Liver (tissue), 9 donors: Measurements from ENCODE around the gene DRAM2. TPM values are rescaled to one million over a fixed set of nuclear protein-coding genes. Genes with fewer than 3 reads are reported as not detected.

Experiments used
- DNase-seq: peaks from one replicate; pipeline ENCODE4 v3.0.0-alpha.2; 2017; ENCODE audit warnings: low spot score
- H3K27ac ChIP-seq, 2 donors: one replicate each; pipeline ENCODE4 v1.7.0; 2013; ENCODE audit warnings: inconsistent platforms in 2 of 2, low read length in 2 of 2, control low read depth in 1 of 2, low read depth in 1 of 2, mild to moderate bottlenecking in 1 of 2
- H3K27me3 ChIP-seq, 4 donors: one replicate each; pipeline versions ENCODE4 v1.6.1 to v1.7.0; 2013; ENCODE audit warnings: low read length in 3 of 4, inconsistent platforms in 1 of 4, mild to moderate bottlenecking in 1 of 4, moderate library complexity in 1 of 4; ENCODE audit not compliant: control insufficient read depth in 4 of 4, insufficient read depth in 4 of 4
- H3K36me3 ChIP-seq, 4 donors: one replicate each; pipeline versions ENCODE4 v1.6.1 to v1.7.0; 2013; ENCODE audit warnings: low read length in 3 of 4, mild to moderate bottlenecking in 3 of 4, low read depth in 1 of 4, moderate library complexity in 1 of 4; ENCODE audit not compliant: control insufficient read depth in 4 of 4, insufficient read depth in 3 of 4
- H3K4me1 ChIP-seq, 4 donors: one replicate each; pipeline versions ENCODE4 v1.6.1 to v1.7.0; 2013; ENCODE audit warnings: low read length in 3 of 4, mild to moderate bottlenecking in 3 of 4, moderate library complexity in 1 of 4; ENCODE audit not compliant: control insufficient read depth in 4 of 4, insufficient read depth in 4 of 4
- H3K4me3 ChIP-seq, 3 donors: one replicate each; pipeline versions ENCODE4 v1.6.1 to v1.7.0; 2013; ENCODE audit warnings: low read length in 3 of 3, control low read depth in 1 of 3, low read depth in 1 of 3, mild to moderate bottlenecking in 1 of 3
- H3K9ac ChIP-seq, 2 donors: one replicate each; pipeline ENCODE4 v1.7.0; 2013; ENCODE audit warnings: low read length in 2 of 2, mild to moderate bottlenecking in 2 of 2, moderate library complexity in 2 of 2, control low read depth in 1 of 2, low read depth in 1 of 2
- H3K9me3 ChIP-seq, 4 donors: one replicate each; pipeline versions ENCODE4 v1.6.1 to v1.7.0; 2013; ENCODE audit warnings: low read length in 3 of 4; ENCODE audit not compliant: control insufficient read depth in 4 of 4
- ATF3 ChIP-seq: IDR thresholded peaks from 2 replicates; pipeline ENCODE4 v1.6.1; 2016; ENCODE audit warnings: antibody characterized with exemption
- CTCF ChIP-seq: fragments of 150-350 bp; IDR thresholded peaks from 2 replicates; pipeline ENCODE4 v1.5.1; 2017; ENCODE audit warnings: improper control_type of control experiment, low read depth, low read length; ENCODE audit not compliant: missing input control
- EGR1 ChIP-seq, 2 donors: IDR thresholded peaks; 2 replicates each; pipeline ENCODE4 v1.6.1; 2016 to 2018; ENCODE audit warnings: antibody characterized with exemption in 2 of 2, low read depth in 2 of 2
- FOXA2 ChIP-seq: IDR thresholded peaks from 2 replicates; pipeline ENCODE4 v1.6.1; 2016; ENCODE audit warnings: antibody characterized with exemption
- GABPA ChIP-seq, 2 donors: IDR thresholded peaks in 1 of 2; conservative IDR thresholded peaks in 1 of 2; 2 replicates each; pipeline ENCODE4 v1.6.1; 2016; ENCODE audit warnings: antibody characterized with exemption in 2 of 2, mild to moderate bottlenecking in 1 of 2, moderate library complexity in 1 of 2
- HNF4A ChIP-seq, 2 donors: conservative IDR thresholded peaks; 2 replicates each; pipeline ENCODE4 v1.6.1; 2016; ENCODE audit warnings: antibody characterized with exemption in 2 of 2, mild to moderate bottlenecking in 2 of 2
- HNF4G ChIP-seq: IDR thresholded peaks from 2 replicates; pipeline ENCODE4 v1.6.1; 2016; ENCODE audit warnings: antibody characterized with exemption
- JUND ChIP-seq, 2 donors: IDR thresholded peaks; 2 replicates each; pipeline ENCODE4 v1.6.1; 2016; ENCODE audit warnings: antibody characterized with exemption in 2 of 2
- MAX ChIP-seq: IDR thresholded peaks from 2 replicates; pipeline ENCODE4 v1.6.1; 2016; ENCODE audit warnings: antibody characterized with exemption
- NR2F2 ChIP-seq: IDR thresholded peaks from 2 replicates; pipeline ENCODE4 v1.6.1; 2016; ENCODE audit warnings: antibody characterized with exemption
- RAD21 ChIP-seq, 2 donors: IDR thresholded peaks; 2 replicates each; pipeline ENCODE4 v1.6.1; 2016; ENCODE audit warnings: antibody characterized with exemption in 2 of 2, mild to moderate bottlenecking in 2 of 2
- REST ChIP-seq: IDR thresholded peaks from 2 replicates; pipeline ENCODE4 v1.6.1; 2016; ENCODE audit warnings: antibody characterized with exemption, mild to moderate bottlenecking
- RXRA ChIP-seq, 2 donors: IDR thresholded peaks; 2 replicates each; pipeline ENCODE4 v1.6.1; 2017 to 2018; ENCODE audit warnings: antibody characterized with exemption in 2 of 2, mild to moderate bottlenecking in 1 of 2
- SP1 ChIP-seq: IDR thresholded peaks from 2 replicates; pipeline ENCODE4 v1.6.1; 2018; ENCODE audit warnings: antibody characterized with exemption, mild to moderate bottlenecking
- YY1 ChIP-seq: IDR thresholded peaks from 2 replicates; pipeline ENCODE4 v1.6.1; 2016; ENCODE audit warnings: antibody characterized with exemption, mild to moderate bottlenecking
- ZBTB33 ChIP-seq: IDR thresholded peaks from 2 replicates; pipeline ENCODE4 v1.6.1; 2016; ENCODE audit warnings: antibody characterized with exemption
- WGBS: extraction: QIAGEN DNeasy Blood & Tissue Kit; methylation state at CpG from one replicate; pipeline ENCODE4 v1.1.7; 2013; 5-methylcytosine and 5-hydroxymethylcytosine counted together
- polyA plus RNA-seq, 2 donors: library from polyadenylated mRNA; stranded (reverse) in 1 of 2; unstranded in 1 of 2; fragments of 200-250 nt in 1 of 2; fragments of >200 nt in 1 of 2; fragmentation: Nextera tagmentation in 1 of 2; extraction: Ambion mirVana in 1 of 2; gene quantifications; one replicate each; pipeline versions ENCODE4 v1.2.1 to v1.2.3, GENCODE V29; 2013 to 2015
- total RNA-seq, 2 donors: library from RNA; depleted of rRNA; stranded (reverse); fragments of >200 nt; gene quantifications; one replicate each; pipeline ENCODE4 v1.2.3, GENCODE V29; 2014
- donor health status: healthy.
- donor health status: healthy.
- donor health status: healthy.
- donor health status: healthy.
- donor health status: healthy.

The DRAM2 gene
- total and polyA plus RNA-seq, 4 donors = 15.7 to 33.9 (median 19.8) TPM

- no peaks in the 10 kb centered on the region for H3K27me3 ChIP-seq
- H3K9me3 ChIP-seq = no peaks in the 10 kb centered on the region
- H3K27ac ChIP-seq = peak overlapping the region; percentile 98 to 99
- H3K4me1 ChIP-seq = peaks cover 3 to 46% (median 42%) of the 10 kb centered on the region in 4 donors
- DNase-seq = peak; percentile 63
- under 1% methylated on average over 33 of the region's 33 CpGs for WGBS
- peak overlapping the region; percentile 97 for H3K9ac ChIP-seq
- peak overlapping the region; percentile 75 to 98 (median 86) for H3K4me3 ChIP-seq
- H3K36me3 ChIP-seq = peaks cover 0 to 3% (median 0%) of the 10 kb centered on the region in 4 donors
- TF ChIP-seq ZBTB33 (no peak), RAD21 (IDR thresholded peaks at IDR 0.05) (peak in 1 of 2 donors; percentile 17), NR2F2 (peak; percentile 55), RXRA (IDR thresholded peaks at IDR 0.05) (peak in 1 of 2 donors; percentile 34), SP1 (peak; percentile 20), MAX (no peak), YY1 (no peak), GABPA (IDR thresholded peaks at IDR 0.05 in 1 of 2, conservative IDR thresholded peaks at IDR 0.05 in 1 of 2) (no peak), HNF4A (conservative IDR thresholded peaks at IDR 0.05) (no peak)
Measured at GRCh38 chr1:111139324-111139955, 453 bp downstream of the DRAM2 start.

- Histone ChIP-seq H3K4me1 (peaks cover 1 to 3% (median 2%) of the 10 kb centered on the region in 4 donors), H3K27ac (no peak overlapping the region), H3K4me3 (no peak overlapping the region), H3K27me3 (no peaks in the 10 kb centered on the region), H3K9ac (no peak overlapping the region), H3K9me3 (no peaks in the 10 kb centered on the region), H3K36me3 (peaks cover 0 to 5% (median 0%) of the 10 kb centered on the region in 4 donors)
- 93% methylated on average over 1 of the region's 1 CpG for WGBS
- no peak for DNase-seq
- TF ChIP-seq JUND (IDR thresholded peaks at IDR 0.05) = no peak
- no peak for TF ChIP-seq HNF4A (conservative IDR thresholded peaks at IDR 0.05)
Measured at GRCh38 chr1:111133866-111134265, 6.0 kb downstream of the DRAM2 start.

GRCh38 chr1:111131693-111132092 lies 8.2 kb downstream of the DRAM2 start:
- no peak overlapping the region for H3K9ac ChIP-seq
- DNase-seq = no peak
- H3K36me3 ChIP-seq = peaks cover 0 to 6% (median 4%) of the 10 kb centered on the region in 4 donors
- 90% methylated on average over 4 of the region's 4 CpGs for WGBS
- no peaks in the 10 kb centered on the region for H3K4me1 ChIP-seq
- no peak overlapping the region for H3K4me3 ChIP-seq
- no peak overlapping the region for H3K27ac ChIP-seq
- H3K27me3 ChIP-seq = no peaks in the 10 kb centered on the region
- H3K9me3 ChIP-seq = no peaks in the 10 kb centered on the region
- no peak for TF ChIP-seq RXRA (IDR thresholded peaks at IDR 0.05)
- TF ChIP-seq NR2F2 = no peak
- no peak for TF ChIP-seq ATF3
- no peak for TF ChIP-seq RAD21 (IDR thresholded peaks at IDR 0.05)
- TF ChIP-seq FOXA2 = no peak
- no peak for TF ChIP-seq HNF4G
- TF ChIP-seq YY1 = no peak
- TF ChIP-seq SP1 = no peak
- no peak for TF ChIP-seq CTCF
- no peak for TF ChIP-seq REST
- no peak for TF ChIP-seq GABPA (IDR thresholded peaks at IDR 0.05 in 1 of 2, conservative IDR thresholded peaks at IDR 0.05 in 1 of 2)
- TF ChIP-seq HNF4A (conservative IDR thresholded peaks at IDR 0.05) = no peak
- no peak for TF ChIP-seq MAX
- TF ChIP-seq EGR1 (IDR thresholded peaks at IDR 0.05; ENCODE audit: low read depth in 2 of 2) = no peak
- TF ChIP-seq JUND (IDR thresholded peaks at IDR 0.05) = no peak
